HL-60 (cell line): ENCODE measurements around the gene PRDM16.

Experiments used
- DNase-seq, 2 experiments: peaks; one replicate each; pipeline ENCODE4 v3.0.0-alpha.2; 2010 to 2020; ENCODE audit warnings: low read depth in 1 of 2, low spot score in 1 of 2
- H3K27ac ChIP-seq: fragments of 250-450 bp; sonication (Bioruptor Pico); replicated peaks from 2 replicates; pipeline ENCODE4 v1.5.1; 2020; ENCODE audit warnings: mild to moderate bottlenecking, moderate library complexity
- H3K27me3 ChIP-seq: fragments of 250-450 bp; sonication (Bioruptor Pico); 2 replicates; pipeline ENCODE4 v1.5.1; 2021; ENCODE audit warnings: mild to moderate bottlenecking, moderate library complexity; ENCODE audit not compliant: insufficient read depth, poor library complexity, severe bottlenecking
- H3K4me3 ChIP-seq: replicated peaks from 2 replicates; pipeline ENCODE4 v1.5.1; 2011; ENCODE audit warnings: mild to moderate bottlenecking, control low read depth, low read length; ENCODE audit not compliant: insufficient read depth
- GABPA ChIP-seq: IDR thresholded peaks from 2 replicates; pipeline ENCODE4 v1.6.1; 2012; ENCODE audit warnings: low read depth
- POLR2AphosphoS5 ChIP-seq: IDR thresholded peaks from 2 replicates; pipeline ENCODE4 v1.6.1; 2012; ENCODE audit warnings: low read depth
- SPI1 ChIP-seq: IDR thresholded peaks from 2 replicates; pipeline ENCODE4 v1.6.1; 2012; ENCODE audit warnings: low read depth, mild to moderate bottlenecking, borderline replicate concordance
- TF ChIP-seq, protein P1 (sequence below): IDR thresholded peaks from 2 replicates; pipeline ENCODE4 v1.6.1; 2012; ENCODE audit warnings: low read depth; ENCODE audit not compliant: insufficient replicate concordance
- TF ChIP-seq, protein P2 (sequence below): IDR thresholded peaks from one replicate; pipeline ENCODE4 v1.5.1; 2011; ENCODE audit warnings: low read length, control low read depth, inconsistent platforms; ENCODE audit not compliant: insufficient read depth

Gene PRDM16

DNA sequence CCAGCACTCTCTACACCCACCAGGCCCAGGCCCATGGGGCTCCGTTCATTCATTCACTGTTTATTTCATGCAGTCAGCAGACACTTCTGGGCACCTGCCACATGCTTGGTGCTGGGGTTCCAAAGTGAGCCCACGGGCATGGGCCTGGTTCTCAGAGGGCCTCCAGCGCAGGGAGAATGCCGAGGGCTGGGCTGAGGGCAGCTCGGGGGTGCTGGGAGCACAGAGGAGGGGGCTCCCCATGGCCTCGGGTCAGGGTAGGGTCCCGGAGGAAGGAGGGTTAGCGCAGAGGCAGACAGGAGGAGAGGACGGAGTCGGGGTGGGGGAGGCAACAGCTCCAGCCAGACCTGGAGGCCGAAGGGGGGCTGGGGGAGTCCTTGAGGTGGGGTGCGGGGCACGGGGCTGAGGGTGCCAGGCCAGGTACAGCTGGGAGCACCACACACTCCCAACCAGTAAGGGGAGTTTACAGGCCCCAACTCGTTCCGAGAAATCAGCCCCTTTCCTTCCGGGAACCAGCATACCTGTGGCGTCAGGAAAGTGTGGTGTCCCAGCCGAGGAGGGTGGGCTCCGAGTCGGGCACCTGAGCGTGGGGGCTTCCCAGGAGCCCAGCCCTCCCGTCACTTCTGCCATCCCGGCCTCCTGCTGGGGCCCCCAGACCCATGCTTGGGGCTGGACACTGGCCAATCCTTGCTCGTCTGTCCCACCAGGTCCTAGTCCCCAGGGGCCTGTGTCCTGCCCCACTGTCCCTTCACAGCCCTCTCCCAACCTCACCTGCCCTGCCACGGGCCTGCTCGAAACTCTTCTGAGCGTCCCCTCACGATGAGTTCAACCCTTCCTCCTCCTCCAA lies 396.3 kb downstream of the PRDM16 start:
- TF ChIP-seq SPI1 (no peak), POLR2AphosphoS5 (no peak), GABPA (no peak)
- TF ChIP-seq, protein P1, sequence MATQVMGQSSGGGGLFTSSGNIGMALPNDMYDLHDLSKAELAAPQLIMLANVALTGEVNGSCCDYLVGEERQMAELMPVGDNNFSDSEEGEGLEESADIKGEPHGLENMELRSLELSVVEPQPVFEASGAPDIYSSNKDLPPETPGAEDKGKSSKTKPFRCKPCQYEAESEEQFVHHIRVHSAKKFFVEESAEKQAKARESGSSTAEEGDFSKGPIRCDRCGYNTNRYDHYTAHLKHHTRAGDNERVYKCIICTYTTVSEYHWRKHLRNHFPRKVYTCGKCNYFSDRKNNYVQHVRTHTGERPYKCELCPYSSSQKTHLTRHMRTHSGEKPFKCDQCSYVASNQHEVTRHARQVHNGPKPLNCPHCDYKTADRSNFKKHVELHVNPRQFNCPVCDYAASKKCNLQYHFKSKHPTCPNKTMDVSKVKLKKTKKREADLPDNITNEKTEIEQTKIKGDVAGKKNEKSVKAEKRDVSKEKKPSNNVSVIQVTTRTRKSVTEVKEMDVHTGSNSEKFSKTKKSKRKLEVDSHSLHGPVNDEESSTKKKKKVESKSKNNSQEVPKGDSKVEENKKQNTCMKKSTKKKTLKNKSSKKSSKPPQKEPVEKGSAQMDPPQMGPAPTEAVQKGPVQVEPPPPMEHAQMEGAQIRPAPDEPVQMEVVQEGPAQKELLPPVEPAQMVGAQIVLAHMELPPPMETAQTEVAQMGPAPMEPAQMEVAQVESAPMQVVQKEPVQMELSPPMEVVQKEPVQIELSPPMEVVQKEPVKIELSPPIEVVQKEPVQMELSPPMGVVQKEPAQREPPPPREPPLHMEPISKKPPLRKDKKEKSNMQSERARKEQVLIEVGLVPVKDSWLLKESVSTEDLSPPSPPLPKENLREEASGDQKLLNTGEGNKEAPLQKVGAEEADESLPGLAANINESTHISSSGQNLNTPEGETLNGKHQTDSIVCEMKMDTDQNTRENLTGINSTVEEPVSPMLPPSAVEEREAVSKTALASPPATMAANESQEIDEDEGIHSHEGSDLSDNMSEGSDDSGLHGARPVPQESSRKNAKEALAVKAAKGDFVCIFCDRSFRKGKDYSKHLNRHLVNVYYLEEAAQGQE: no peak
- TF ChIP-seq, protein P2, sequence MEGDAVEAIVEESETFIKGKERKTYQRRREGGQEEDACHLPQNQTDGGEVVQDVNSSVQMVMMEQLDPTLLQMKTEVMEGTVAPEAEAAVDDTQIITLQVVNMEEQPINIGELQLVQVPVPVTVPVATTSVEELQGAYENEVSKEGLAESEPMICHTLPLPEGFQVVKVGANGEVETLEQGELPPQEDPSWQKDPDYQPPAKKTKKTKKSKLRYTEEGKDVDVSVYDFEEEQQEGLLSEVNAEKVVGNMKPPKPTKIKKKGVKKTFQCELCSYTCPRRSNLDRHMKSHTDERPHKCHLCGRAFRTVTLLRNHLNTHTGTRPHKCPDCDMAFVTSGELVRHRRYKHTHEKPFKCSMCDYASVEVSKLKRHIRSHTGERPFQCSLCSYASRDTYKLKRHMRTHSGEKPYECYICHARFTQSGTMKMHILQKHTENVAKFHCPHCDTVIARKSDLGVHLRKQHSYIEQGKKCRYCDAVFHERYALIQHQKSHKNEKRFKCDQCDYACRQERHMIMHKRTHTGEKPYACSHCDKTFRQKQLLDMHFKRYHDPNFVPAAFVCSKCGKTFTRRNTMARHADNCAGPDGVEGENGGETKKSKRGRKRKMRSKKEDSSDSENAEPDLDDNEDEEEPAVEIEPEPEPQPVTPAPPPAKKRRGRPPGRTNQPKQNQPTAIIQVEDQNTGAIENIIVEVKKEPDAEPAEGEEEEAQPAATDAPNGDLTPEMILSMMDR: no peak
- DNase-seq: no peak
- no peaks in the 10 kb centered on the region for H3K27me3 ChIP-seq
- no peak overlapping the region for H3K27ac ChIP-seq
- no peak overlapping the region for H3K4me3 ChIP-seq

DNA sequence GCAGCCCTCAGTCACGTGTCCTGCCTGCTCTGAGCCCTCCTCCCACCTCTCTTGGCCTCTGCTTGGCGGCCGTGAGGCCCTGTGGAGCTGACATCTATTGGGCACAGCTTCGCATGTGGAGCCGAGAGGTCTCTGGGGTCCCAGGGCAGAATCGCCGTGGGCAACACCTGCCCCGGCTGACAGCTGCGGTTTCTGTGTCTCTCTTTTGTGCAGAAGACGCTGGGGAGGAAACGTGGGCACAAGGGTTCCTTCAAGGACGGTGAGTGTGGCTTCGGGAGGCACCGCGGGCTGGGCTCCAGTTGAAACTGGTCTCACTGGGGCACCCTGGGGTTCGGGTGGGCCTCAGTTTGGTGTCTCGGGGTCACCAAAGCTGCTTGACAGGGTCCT lies 396.9 kb downstream of the PRDM16 start:
- no peak for TF ChIP-seq SPI1
- TF ChIP-seq, protein P2: no peak
- TF ChIP-seq GABPA: no peak
- no peak for TF ChIP-seq POLR2AphosphoS5
- TF ChIP-seq, protein P1: no peak
- Histone ChIP-seq H3K4me3 (no peak overlapping the region), H3K27ac (no peak overlapping the region), H3K27me3 (no peaks in the 10 kb centered on the region)
- no peak for DNase-seq

DNA sequence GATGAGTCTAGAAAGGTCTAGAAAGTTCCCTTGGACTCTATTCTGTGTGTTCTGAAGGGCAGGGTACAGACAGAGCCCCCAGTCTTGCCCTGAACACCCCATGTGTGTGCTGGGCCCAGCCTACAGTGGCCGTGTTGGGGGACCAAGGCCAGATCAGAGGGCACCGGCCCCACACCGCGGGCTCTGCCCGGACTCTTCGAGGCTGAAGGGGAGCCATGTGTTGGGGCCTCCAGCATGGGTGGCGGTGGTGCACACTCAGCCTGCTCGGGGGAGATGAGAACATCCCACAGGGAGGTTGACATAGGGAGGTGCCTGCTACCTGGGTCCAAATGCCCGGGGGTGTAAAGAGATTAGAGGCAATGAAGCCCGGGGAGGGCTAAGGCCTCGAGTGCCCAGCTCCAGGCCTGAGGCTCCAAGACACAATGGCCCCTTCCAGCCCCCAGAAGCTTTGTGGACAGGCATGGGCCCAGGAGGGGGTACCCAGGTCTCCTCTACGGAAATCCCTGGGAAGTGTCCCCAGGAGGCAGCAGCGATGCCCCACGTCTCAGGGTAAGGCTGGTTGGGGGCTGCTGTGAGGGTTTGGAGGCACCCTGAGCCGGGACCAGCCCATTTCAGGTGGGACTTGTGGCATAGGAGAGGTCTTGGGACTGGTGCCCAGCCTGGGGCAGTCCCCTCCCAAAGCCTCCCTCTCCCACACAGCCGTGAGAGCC lies 397.5 kb downstream of the PRDM16 start:
- Histone ChIP-seq H3K27me3 (no peaks in the 10 kb centered on the region), H3K27ac (no peak overlapping the region), H3K4me3 (no peak overlapping the region)
- TF ChIP-seq, protein P1: no peak
- TF ChIP-seq GABPA (no peak), SPI1 (no peak), POLR2AphosphoS5 (no peak)
- TF ChIP-seq, protein P2: no peak
- DNase-seq: no peak
